G401.6 (cell line): Measurements from ENCODE around the gene GATB.
A peak's percentile ranks its signal among the peaks of the same experiment; 100 is the strongest.

Experiments used
- FAIRE-seq: peaks from 2 replicates; lab custom pipeline; 2012; peaks lifted over from hg19 to GRCh38; lab: Jason Lieb, UNC

Gene GATB

GRCh38 chr4:151760712-151761661 is at the start of gene GATB:
GATB (minus strand) TSS chr4:151761007; CDS start chr4:151760982, 25 bp downstream.
- peak; percentile 96 for FAIRE-seq

- FAIRE-seq, result no peak
Observed at GRCh38 chr4:151810476-151810875, 49.7 kb upstream of the GATB start.

GRCh38 chr4:151809716-151810115 is 48.9 kb upstream of the GATB start:
- FAIRE-seq, result no peak

- no peak for FAIRE-seq
Observed at GRCh38 chr4:151808542-151808941, 47.7 kb upstream of the GATB start.

- no peak for FAIRE-seq
Observed at GRCh38 chr4:151808120-151808529, 47.3 kb upstream of the GATB start.

GRCh38 chr4:151807220-151807619 is 46.4 kb upstream of the GATB start:
- FAIRE-seq, result no peak

GRCh38 chr4:151806511-151806927 is 45.7 kb upstream of the GATB start:
- FAIRE-seq, result no peak

GRCh38 chr4:151804821-151805220 is 44.0 kb upstream of the GATB start:
- FAIRE-seq, result no peak

GRCh38 chr4:151804086-151804630 is 43.4 kb upstream of the GATB start:
- FAIRE-seq, result no peak

- FAIRE-seq, result no peak
Observed at GRCh38 chr4:151803246-151803645, 42.4 kb upstream of the GATB start.

GRCh38 chr4:151801547-151802516 is 41.0 kb upstream of the GATB start:
- peak; percentile 88 for FAIRE-seq

- FAIRE-seq, result no peak
Observed at GRCh38 chr4:151799417-151800012, 38.7 kb upstream of the GATB start.

- FAIRE-seq, result no peak
Observed at GRCh38 chr4:151798678-151799416, 38.0 kb upstream of the GATB start.

GRCh38 chr4:151797853-151798252 is 37.0 kb upstream of the GATB start:
- FAIRE-seq, result no peak

- no peak for FAIRE-seq
Observed at GRCh38 chr4:151797131-151797530, 36.3 kb upstream of the GATB start.

- FAIRE-seq, result no peak
Observed at GRCh38 chr4:151796106-151796505, 35.3 kb upstream of the GATB start.

GRCh38 chr4:151792995-151793394 is 32.2 kb upstream of the GATB start:
- FAIRE-seq, result no peak

- no peak for FAIRE-seq
Observed at GRCh38 chr4:151792530-151792929, 31.7 kb upstream of the GATB start.

- FAIRE-seq, result no peak
Observed at GRCh38 chr4:151788021-151788420, 27.2 kb upstream of the GATB start.

GRCh38 chr4:151786158-151786495 is 25.3 kb upstream of the GATB start:
- FAIRE-seq, result no peak

GRCh38 chr4:151785484-151786157 is 24.8 kb upstream of the GATB start:
- FAIRE-seq, result no peak
